ENCODE measurements around the gene WDR27. TPM values are rescaled to one million over a fixed set of nuclear protein-coding genes. Genes with fewer than 3 reads are reported as not detected.

WDR27 gene
- total RNA-seq, 1 experiment from 2014 or later: 8.4 TPM

- no peak for DNase-seq (ENCODE audit: low read depth)
Observed at GRCh38 chr6:169589293-169589692, 112.5 kb downstream of the WDR27 start.

DNA sequence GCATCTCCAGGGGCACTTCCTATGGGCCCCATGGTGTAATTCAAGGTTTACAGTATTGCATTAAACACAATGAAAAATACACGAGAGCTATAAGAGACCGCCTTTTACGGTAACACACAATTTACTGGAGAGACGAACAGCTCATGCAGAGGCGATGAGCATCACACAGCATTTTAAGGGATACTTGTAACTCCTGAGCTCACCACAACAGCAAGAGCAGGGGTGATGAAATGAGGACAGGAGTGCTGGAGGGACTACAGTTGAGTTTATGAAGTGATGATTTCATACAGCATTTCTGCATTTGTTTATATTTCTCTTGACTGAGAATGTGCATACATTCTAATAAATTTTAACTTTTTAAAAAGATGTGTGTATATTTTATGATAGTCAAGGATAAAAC is 113.9 kb downstream of the WDR27 start:
- no peak for DNase-seq (ENCODE audit: low read depth)

More at GRCh38 chr6:169589293-169589692, 112.5 kb downstream of the WDR27 start:
- in situ Hi-C loops (cut with HindIII; ENCODE audit: low pct_unique_long_range_greater_than_20kb, low sequenced_read_pairs): no loop called here

GRCh38 chr6:169583886-169584541 is 117.8 kb downstream of the WDR27 start:
- in situ Hi-C loops (cut with HindIII; ENCODE audit: low pct_unique_long_range_greater_than_20kb, low sequenced_read_pairs): no loop called here
- no peak for DNase-seq (ENCODE audit: low read depth)

More for the DNA sequence above, 113.9 kb downstream of the WDR27 start:
- in situ Hi-C loops (cut with HindIII; ENCODE audit: low pct_unique_long_range_greater_than_20kb, low sequenced_read_pairs): no loop called here

- no peak for DNase-seq (ENCODE audit: low read depth)
- in situ Hi-C loops (cut with HindIII; ENCODE audit: low pct_unique_long_range_greater_than_20kb, low sequenced_read_pairs): no loop called here
Observed at GRCh38 chr6:169579407-169580111, 122.3 kb downstream of the WDR27 start.

DNA sequence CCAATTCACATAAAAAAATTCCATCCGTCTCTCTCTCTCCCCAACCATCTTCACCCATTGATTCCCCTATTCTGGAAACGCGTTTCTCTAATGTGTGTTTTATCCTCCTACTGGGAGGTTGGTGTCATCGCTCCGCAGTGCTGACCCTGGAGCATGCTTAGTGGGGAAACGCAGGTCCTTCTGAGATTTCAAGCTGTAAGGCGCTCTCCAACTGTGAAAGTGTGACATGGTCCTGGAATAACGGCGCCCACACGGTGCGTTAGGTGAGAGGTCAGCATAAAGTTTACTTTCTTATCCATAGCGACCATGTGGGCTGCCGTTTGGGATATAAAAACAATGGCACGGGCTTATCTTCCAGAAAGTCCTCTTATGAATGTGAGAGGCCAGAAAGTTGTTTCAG is 123.9 kb downstream of the WDR27 start:
- in situ Hi-C loops (cut with HindIII; ENCODE audit: low pct_unique_long_range_greater_than_20kb, low sequenced_read_pairs): no loop called here
- no peak for DNase-seq (ENCODE audit: low read depth)

GRCh38 chr6:169577236-169577635 is 124.6 kb downstream of the WDR27 start:
- in situ Hi-C loops (cut with HindIII; ENCODE audit: low pct_unique_long_range_greater_than_20kb, low sequenced_read_pairs): no loop called here
- no peak for DNase-seq (ENCODE audit: low read depth)

DNA sequence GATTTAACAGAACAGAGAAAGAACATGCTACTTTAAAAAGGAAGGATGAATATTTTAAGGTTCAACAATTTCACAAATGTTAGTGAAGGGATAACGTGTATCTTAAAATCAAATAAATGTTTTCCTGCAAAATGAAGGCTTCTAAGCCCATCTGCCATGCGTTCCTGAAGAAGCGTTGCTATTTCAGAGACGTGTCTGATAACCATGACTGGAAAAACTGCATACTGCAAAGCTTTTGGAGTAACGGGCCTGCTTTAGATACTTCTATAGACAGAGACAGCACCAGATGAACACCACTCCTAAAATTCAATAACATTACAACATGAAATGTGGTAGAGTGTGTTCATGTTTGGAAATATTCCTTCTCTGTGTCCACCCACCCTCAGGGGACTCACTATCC is 126.0 kb downstream of the WDR27 start:
- no peak for DNase-seq (ENCODE audit: low read depth)
- in situ Hi-C loops (cut with HindIII; ENCODE audit: low pct_unique_long_range_greater_than_20kb, low sequenced_read_pairs): no loop called here

DNA sequence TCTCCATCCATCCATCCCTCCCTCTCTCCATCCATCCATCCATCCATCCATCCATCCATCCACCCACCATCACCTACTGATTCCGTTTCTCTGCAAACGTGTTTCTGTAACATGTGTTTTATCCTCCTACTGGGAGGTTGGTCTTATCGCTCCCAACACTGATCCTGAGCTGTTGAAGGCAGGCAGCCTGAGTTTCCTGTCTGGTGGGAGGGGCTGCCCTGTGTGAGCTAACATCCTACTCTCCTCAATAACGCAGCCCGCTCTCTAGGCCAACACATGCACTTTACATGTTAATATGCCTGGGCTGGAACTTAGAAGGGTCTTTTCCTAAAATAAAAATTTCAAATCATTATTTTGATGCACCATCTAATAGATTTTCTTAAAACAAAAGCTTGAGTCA is 126.5 kb downstream of the WDR27 start:
- in situ Hi-C loops (cut with HindIII; ENCODE audit: low pct_unique_long_range_greater_than_20kb, low sequenced_read_pairs): no loop called here
- no peak for DNase-seq (ENCODE audit: low read depth)

- in situ Hi-C loops (cut with HindIII; ENCODE audit: low pct_unique_long_range_greater_than_20kb, low sequenced_read_pairs): no loop called here
Observed at GRCh38 chr6:169574420-169574819, 127.4 kb downstream of the WDR27 start.

DNA sequence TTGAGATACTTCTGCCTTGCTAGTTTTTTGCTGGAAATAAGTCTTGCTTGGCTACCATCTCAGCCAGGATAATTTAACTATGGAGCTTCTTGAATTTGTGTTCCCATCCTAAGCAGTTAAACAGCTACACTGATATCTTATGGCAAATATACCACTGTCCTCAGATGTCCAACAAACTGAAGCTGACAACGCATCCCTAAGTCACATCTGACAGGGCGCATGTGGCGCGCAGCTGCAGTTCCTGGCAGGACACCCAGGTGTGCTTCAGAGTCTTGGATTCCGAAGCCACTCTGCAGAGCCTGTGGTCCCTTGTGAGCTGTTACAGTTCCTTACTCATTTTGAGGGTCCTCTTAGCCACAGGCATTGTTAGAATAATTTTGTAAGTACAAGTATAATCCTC is 127.9 kb downstream of the WDR27 start:
- in situ Hi-C loops (cut with HindIII; ENCODE audit: low pct_unique_long_range_greater_than_20kb, low sequenced_read_pairs): no loop called here
- DNase-seq (ENCODE audit: low read depth): no peak

More at GRCh38 chr6:169574420-169574819, 127.4 kb downstream of the WDR27 start:
- DNase-seq (ENCODE audit: low read depth): no peak

- peak; percentile 90 for DNase-seq (ENCODE audit: low read depth)
- in situ Hi-C loops (cut with HindIII; ENCODE audit: low pct_unique_long_range_greater_than_20kb, low sequenced_read_pairs): no loop called here
Observed at GRCh38 chr6:169571123-169571962, 130.5 kb downstream of the WDR27 start.

DNA sequence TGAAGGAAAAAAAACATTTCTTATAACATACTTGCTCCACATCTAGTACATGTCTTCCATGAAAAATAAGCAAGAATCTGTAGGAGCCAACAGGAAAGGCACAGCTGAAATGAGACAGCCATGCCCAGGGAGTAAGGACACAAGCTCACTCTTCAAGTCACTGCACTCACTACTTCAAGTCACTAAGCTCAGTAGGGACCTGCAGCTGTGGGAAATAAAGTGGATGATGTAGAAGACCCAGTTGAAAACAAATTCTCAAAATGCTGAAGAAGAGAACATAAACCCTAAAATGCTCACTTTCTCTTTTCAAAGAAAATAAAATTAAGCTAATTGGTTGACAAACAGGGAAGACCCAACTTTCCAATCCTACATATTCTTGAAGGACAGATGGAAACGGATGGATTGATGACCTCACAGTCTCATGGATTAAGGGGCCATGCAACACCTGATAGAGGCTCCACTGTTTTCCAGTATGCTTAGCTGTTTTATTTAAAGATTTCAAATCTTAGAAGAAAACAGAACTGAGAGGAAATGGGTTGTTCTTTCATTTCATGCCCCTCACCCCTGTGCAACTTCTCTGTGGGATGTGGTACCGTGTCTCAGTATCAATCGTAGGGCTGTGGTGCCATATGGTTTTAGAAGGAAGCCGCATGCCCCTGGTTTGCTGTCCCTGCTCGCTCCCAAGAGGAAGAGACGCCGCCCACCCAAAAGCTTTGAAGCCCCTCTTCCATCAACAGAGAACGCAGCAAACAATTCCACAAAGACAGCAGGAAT is 133.3 kb downstream of the WDR27 start:
- in situ Hi-C loops (cut with HindIII; ENCODE audit: low pct_unique_long_range_greater_than_20kb, low sequenced_read_pairs): no loop called here
- no peak for DNase-seq (ENCODE audit: low read depth)

- DNase-seq (ENCODE audit: low read depth): no peak
- in situ Hi-C loops (cut with HindIII; ENCODE audit: low pct_unique_long_range_greater_than_20kb, low sequenced_read_pairs): no loop called here
Observed at GRCh38 chr6:169567819-169568218, 134.0 kb downstream of the WDR27 start.

- no peak for DNase-seq (ENCODE audit: low read depth)
- in situ Hi-C loops (cut with HindIII; ENCODE audit: low pct_unique_long_range_greater_than_20kb, low sequenced_read_pairs): no loop called here
Observed at GRCh38 chr6:169566961-169567750, 134.7 kb downstream of the WDR27 start.

DNA sequence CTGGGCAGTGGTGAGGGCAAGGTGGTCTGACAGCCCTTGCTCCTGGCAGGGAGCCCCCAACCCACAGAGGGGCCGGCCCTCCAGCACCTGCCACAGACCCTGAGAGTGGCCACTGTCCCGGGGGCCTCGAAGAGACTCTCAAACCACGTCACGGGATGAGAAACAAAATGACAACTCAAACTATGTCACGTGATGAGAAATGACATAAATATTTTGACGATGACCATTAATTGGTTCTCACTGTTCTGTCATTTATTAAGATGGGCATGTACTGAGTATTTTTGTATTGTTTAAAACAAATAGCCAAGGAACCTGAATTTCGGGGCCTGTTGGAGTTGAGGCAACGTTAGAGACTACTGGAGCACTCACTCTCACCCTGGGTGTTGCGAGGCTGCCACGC is 135.5 kb downstream of the WDR27 start:
- no peak for DNase-seq (ENCODE audit: low read depth)
- in situ Hi-C loops (cut with HindIII; ENCODE audit: low pct_unique_long_range_greater_than_20kb, low sequenced_read_pairs): no loop called here

DNA sequence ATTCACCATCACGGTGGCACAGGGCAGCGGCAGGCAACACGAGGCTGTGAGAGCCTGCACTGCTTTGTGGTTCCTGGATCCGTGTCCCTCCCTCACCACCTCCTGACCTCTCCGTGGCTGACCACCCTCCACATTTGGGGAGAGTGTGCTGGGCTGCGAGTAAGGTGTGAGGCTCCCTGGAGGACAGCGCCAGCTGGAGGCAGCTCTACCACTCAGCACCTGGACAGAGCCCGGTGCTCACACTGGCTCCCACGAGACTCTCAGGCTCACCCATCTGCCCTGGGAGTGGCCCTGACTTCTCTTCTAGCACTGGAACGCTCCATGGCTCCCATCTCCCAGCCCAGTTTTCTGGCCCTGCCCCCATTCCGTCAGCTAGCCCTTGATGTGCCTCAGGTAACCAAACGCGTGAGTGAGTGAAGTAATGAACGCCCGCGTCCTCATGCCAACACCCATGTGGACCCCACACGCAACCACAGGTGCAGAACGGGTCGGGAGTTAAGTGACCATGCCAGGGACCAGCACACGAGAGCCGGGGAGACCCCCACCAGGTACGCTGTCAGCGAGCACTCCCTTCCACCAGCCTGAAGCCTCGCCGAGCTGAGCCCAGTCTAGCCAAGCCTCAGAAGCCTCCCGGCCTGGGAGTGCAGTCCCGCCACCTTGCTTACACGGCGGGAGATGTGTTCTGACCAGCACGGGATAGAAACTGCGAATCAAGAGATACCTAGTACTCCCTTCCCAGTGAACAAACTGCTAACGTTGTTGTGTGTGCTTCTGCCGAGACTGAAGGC is 137.2 kb downstream of the WDR27 start:
- in situ Hi-C loops (cut with HindIII; ENCODE audit: low pct_unique_long_range_greater_than_20kb, low sequenced_read_pairs): no loop called here
- no peak for DNase-seq (ENCODE audit: low read depth)

DNA sequence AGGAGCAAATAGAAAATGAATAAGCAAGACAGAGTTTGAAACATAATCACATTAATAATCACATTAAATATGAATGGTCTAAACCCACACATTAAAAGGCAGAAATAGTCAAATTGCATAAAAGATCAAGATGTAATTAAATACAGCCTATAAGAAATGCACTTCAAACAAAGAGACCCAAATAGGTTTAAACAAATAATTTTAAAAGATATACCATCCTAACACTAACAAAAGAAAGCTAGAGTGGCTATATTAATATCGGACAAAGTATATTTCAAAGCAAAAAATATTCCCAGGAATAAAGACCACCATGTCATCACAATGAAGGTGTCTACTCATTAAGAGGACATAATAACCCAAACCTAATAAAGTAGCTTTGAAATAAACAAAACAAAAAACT is 140.2 kb downstream of the WDR27 start:
- no peak for DNase-seq (ENCODE audit: low read depth)
- in situ Hi-C loops (cut with HindIII; ENCODE audit: low pct_unique_long_range_greater_than_20kb, low sequenced_read_pairs): no loop called here

All from Caki2 (cell line).